HG02610 (cell line): Measurements from ENCODE around the gene NPDC1.
"Not testable (repeated sequence)": the region's sequence is repeated elsewhere in the genome, so short reads cannot be mapped to it uniquely, and the experiment has no call there.

ENCODE experiments used
- ATAC-seq: cut with Tn5 transposase; IDR thresholded peaks from one replicate; pipeline ENCODE4 v1.9.1; 2021; ENCODE audit warnings: mild to moderate bottlenecking, moderate library complexity; ENCODE audit not compliant: unreplicated experiment

Gene NPDC1

GRCh38 chr9:137042751-137043727 lies 2.9 kb downstream of the NPDC1 start:
- ATAC-seq = no peak

- ATAC-seq = no peak
Measured at GRCh38 chr9:137041124-137041523, 4.9 kb downstream of the NPDC1 start.

- no peak for ATAC-seq
Measured at GRCh38 chr9:137040568-137040967, 5.4 kb downstream of the NPDC1 start.

GRCh38 chr9:137039611-137040366 lies 6.2 kb downstream of the NPDC1 start:
- ATAC-seq = no peak

- ATAC-seq = no peak
Measured at GRCh38 chr9:137038916-137039315, 7.1 kb downstream of the NPDC1 start.

GRCh38 chr9:137037483-137037882 lies 8.5 kb downstream of the NPDC1 start:
- ATAC-seq = no peak

GRCh38 chr9:137037035-137037434 lies 8.9 kb downstream of the NPDC1 start:
- no peak for ATAC-seq

- no peak for ATAC-seq
Measured at GRCh38 chr9:137035937-137036336, 10.0 kb downstream of the NPDC1 start.

- ATAC-seq = no peak
Measured at GRCh38 chr9:137035507-137035834, 10.5 kb downstream of the NPDC1 start.

GRCh38 chr9:137034709-137035506 lies 11.1 kb downstream of the NPDC1 start:
- ATAC-seq = peak; percentile 63

GRCh38 chr9:137034039-137034708 lies 11.8 kb downstream of the NPDC1 start:
- no peak for ATAC-seq

- ATAC-seq = not testable (repeated sequence)
Measured at GRCh38 chr9:137033481-137033880, 12.5 kb downstream of the NPDC1 start.

- ATAC-seq = no peak
Measured at GRCh38 chr9:137032858-137033257, 13.1 kb downstream of the NPDC1 start.

- ATAC-seq = no peak
Measured at GRCh38 chr9:137031904-137032640, 13.9 kb downstream of the NPDC1 start, which contains the start of gene FUT7. TSS of gene FUT7 (minus strand) at chr9:137032088. CDS start at chr9:137031991, 97 bp downstream.

GRCh38 chr9:137030538-137031527 lies 15.1 kb downstream of the NPDC1 start:
- ATAC-seq = no peak

GRCh38 chr9:137030006-137030405 lies 16.0 kb downstream of the NPDC1 start:
- ATAC-seq = no peak

- ATAC-seq = no peak
Measured at GRCh38 chr9:137029058-137029936, 16.7 kb downstream of the NPDC1 start.
